CD4-positive, CD25-positive, alpha-beta regulatory T cell (primary cell): ENCODE results near the gene SMIM20. TPM values are rescaled to one million over a fixed set of nuclear protein-coding genes. Genes with fewer than 3 reads are reported as not detected.

Experiments used
- ATAC-seq, 2 donors: fragments of 150-1000 bp; cut with Tn5 transposase; one replicate each; pipeline ENCODE4 v1.10.0; 2021; ENCODE audit warnings: low read depth in 2 of 2, moderate number of reproducible peaks in 2 of 2, moderate library complexity in 1 of 2
- DNase-seq, 3 donors: peaks; one replicate each; pipeline versions ENCODE4 v3.0.0 to v3.0.0-alpha.2; 2012 to 2022; ENCODE audit warnings: mixed read lengths in 1 of 3
- H3K27ac ChIP-seq: one replicate; pipeline ENCODE4 v1.7.0; 2013; ENCODE audit warnings: mild to moderate bottlenecking, low read length; ENCODE audit not compliant: insufficient read depth, poor library complexity, severe bottlenecking
- H3K27me3 ChIP-seq: one replicate; pipeline ENCODE4 v1.7.0; 2013; ENCODE audit warnings: low read length; ENCODE audit not compliant: control insufficient read depth, insufficient read depth
- H3K36me3 ChIP-seq: one replicate; pipeline ENCODE4 v1.7.0; 2013; ENCODE audit warnings: mild to moderate bottlenecking, low read length, moderate library complexity; ENCODE audit not compliant: control insufficient read depth, insufficient read depth
- H3K4me1 ChIP-seq: 2 replicates; pipeline ENCODE4 v1.7.0; 2013; ENCODE audit warnings: mild to moderate bottlenecking, low read length; ENCODE audit not compliant: insufficient read depth, control insufficient read depth, poor library complexity, severe bottlenecking
- H3K4me3 ChIP-seq: one replicate; pipeline ENCODE4 v1.7.0; 2013; ENCODE audit warnings: low read depth, mild to moderate bottlenecking, low read length, moderate library complexity
- H3K9me3 ChIP-seq, 2 experiments: 1 replicate in 1 of 2; 2 replicates in 1 of 2; pipeline ENCODE4 v1.7.0; 2013; ENCODE audit warnings: low read length in 2 of 2, mild to moderate bottlenecking in 1 of 2, moderate library complexity in 1 of 2; ENCODE audit not compliant: control insufficient read depth in 2 of 2
- H3K27ac Mint-ChIP-seq, 3 donors: one replicate each; pipeline ENCODE4 v1.8.0; 2020 to 2022; ENCODE audit warnings: mild to moderate bottlenecking in 3 of 3, mixed read lengths in 3 of 3, moderate library complexity in 2 of 3
- H3K27me3 Mint-ChIP-seq: one replicate; pipeline ENCODE4 v1.8.0; 2022; ENCODE audit warnings: mild to moderate bottlenecking, mixed read lengths
- H3K36me3 Mint-ChIP-seq: one replicate; pipeline ENCODE4 v1.8.0; 2020; ENCODE audit warnings: mixed read lengths
- H3K4me1 Mint-ChIP-seq, 4 donors: one replicate each; pipeline ENCODE4 v1.8.0; 2020 to 2022; ENCODE audit warnings: mixed read lengths in 4 of 4, mild to moderate bottlenecking in 1 of 4
- H3K4me3 Mint-ChIP-seq, 4 donors: one replicate each; pipeline ENCODE4 v1.8.0; 2020 to 2022; ENCODE audit warnings: mild to moderate bottlenecking in 4 of 4, mixed read lengths in 4 of 4, moderate library complexity in 3 of 4
- H3K9me3 Mint-ChIP-seq, 7 donors: one replicate each; pipeline ENCODE4 v1.8.0; 2020 to 2022; ENCODE audit warnings: mixed read lengths in 7 of 7, mild to moderate bottlenecking in 3 of 7, moderate library complexity in 2 of 7
- polyA plus RNA-seq, 4 donors: library from polyadenylated mRNA; unstranded; fragments of 300-500 nt; fragmentation: Illumina TruSeq; gene quantifications; one replicate each; pipeline ENCODE4 v1.2.3, GENCODE V29; 2021
- total RNA-seq: library from RNA; stranded (reverse); gene quantifications from one replicate; pipeline ENCODE4 v1.2.3, GENCODE V29; 2022

SMIM20 gene
- total and polyA plus RNA-seq, 5 donors from 2014 or later: 7.4 to 80.5 (median 54.1) TPM

- H3K4me3 ChIP-seq: peak overlapping the region; percentile 86
- Mint-ChIP-seq H3K27ac (peak overlapping the region; percentile 95 to 100 (median 98)), H3K27me3 (no peaks in the 10 kb centered on the region), H3K36me3 (peaks cover 10% of the 10 kb centered on the region), H3K4me3 (peak overlapping the region; percentile 92 to 99 (median 95)), H3K4me1 (peaks cover 5 to 36% (median 21%) of the 10 kb centered on the region in 4 donors), H3K9me3 (peaks cover 0 to 5% (median 0%) of the 10 kb centered on the region in 7 donors)
- peak in 2 of 3 donors; percentile 36 to 77 for DNase-seq
- peak overlapping the region; percentile 94 for H3K27ac ChIP-seq
- H3K27me3 ChIP-seq: no peaks in the 10 kb centered on the region
- ATAC-seq: peak in 1 of 2 donors; percentile 2
- H3K4me1 ChIP-seq: peaks cover 16% of the 10 kb centered on the region
- H3K9me3 ChIP-seq: no peaks in the 10 kb centered on the region
- H3K36me3 ChIP-seq: peaks cover 2% of the 10 kb centered on the region
These were observed 767 bp upstream of the SMIM20 start for GRCh38 chr4:25913056-25913850.

DNA sequence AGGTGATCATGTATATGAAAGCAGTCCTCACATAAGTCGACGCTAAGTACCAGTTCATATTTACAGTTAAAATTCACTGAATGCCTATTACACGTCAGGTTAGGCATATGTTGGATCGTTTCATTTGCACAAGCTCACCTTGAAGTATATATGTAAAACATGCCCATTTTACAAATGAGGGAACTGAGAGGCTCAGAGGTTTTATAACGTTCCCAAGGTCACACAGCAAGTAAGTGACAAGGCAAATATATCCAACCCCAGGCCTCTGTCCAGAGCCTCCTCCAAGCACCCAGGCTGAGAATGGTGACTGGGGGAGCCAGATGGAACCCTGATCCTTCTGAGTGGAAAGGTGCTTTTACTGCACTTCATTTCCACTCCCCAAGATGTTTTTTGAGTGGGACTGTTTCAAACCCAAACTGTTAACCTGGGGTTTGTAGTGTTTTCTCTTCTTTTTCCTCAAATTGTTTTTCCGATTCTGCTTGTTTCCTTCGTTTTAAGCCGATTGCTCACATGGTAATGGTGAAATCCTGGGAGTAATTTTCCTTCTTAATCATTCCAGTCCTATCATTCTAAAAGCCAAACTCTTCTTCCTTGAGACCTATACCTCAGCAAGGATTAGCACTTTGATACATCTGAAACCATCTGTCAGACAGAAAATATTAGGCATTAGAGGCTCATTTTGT lies 791 bp downstream of the SMIM20 start:
- Histone ChIP-seq H3K27ac (peak overlapping the region; percentile 94), H3K27me3 (no peaks in the 10 kb centered on the region), H3K9me3 (no peaks in the 10 kb centered on the region), H3K36me3 (peaks cover 4% of the 10 kb centered on the region), H3K4me1 (peaks cover 16% of the 10 kb centered on the region), H3K4me3 (peak overlapping the region; percentile 83)
- Mint-ChIP-seq H3K27ac (peak overlapping the region; percentile 98 to 100 (median 98)), H3K4me1 (peaks cover 8 to 36% (median 22%) of the 10 kb centered on the region in 4 donors), H3K9me3 (peaks cover 0 to 1% (median 0%) of the 10 kb centered on the region in 7 donors), H3K36me3 (peaks cover 5% of the 10 kb centered on the region), H3K4me3 (peak overlapping the region; percentile 92 to 99 (median 95)), H3K27me3 (no peaks in the 10 kb centered on the region)
- DNase-seq (no peak), ATAC-seq (no peak)

GRCh38 chr4:25915353-25915705 lies 1.3 kb downstream of the SMIM20 start:
- Histone ChIP-seq H3K36me3 (peaks cover 4% of the 10 kb centered on the region), H3K27me3 (no peaks in the 10 kb centered on the region), H3K9me3 (no peaks in the 10 kb centered on the region), H3K4me3 (no peak overlapping the region), H3K4me1 (peaks cover 16% of the 10 kb centered on the region), H3K27ac (no peak overlapping the region)
- no peak for DNase-seq
- Mint-ChIP-seq H3K9me3 (peaks cover 0 to 1% (median 0%) of the 10 kb centered on the region in 7 donors), H3K27me3 (no peaks in the 10 kb centered on the region), H3K36me3 (peaks cover 7% of the 10 kb centered on the region), H3K4me3 (peak overlapping the region; percentile 79 to 95 (median 89)), H3K4me1 (peaks cover 11 to 36% (median 23%) of the 10 kb centered on the region in 4 donors), H3K27ac (peak overlapping the region; percentile 81 to 98 (median 84))
- ATAC-seq: no peak

- H3K27me3 ChIP-seq: no peaks in the 10 kb centered on the region
- peaks cover 16% of the 10 kb centered on the region for H3K4me1 ChIP-seq
- H3K9me3 Mint-ChIP-seq: peaks cover 0 to 1% (median 0%) of the 10 kb centered on the region in 7 donors
- no peaks in the 10 kb centered on the region for H3K27me3 Mint-ChIP-seq
- H3K4me3 ChIP-seq: no peak overlapping the region
- H3K36me3 Mint-ChIP-seq: peaks cover 18% of the 10 kb centered on the region
- H3K4me1 Mint-ChIP-seq: peaks cover 18 to 36% (median 26%) of the 10 kb centered on the region in 4 donors
- no peak overlapping the region for H3K27ac Mint-ChIP-seq
- DNase-seq: no peak
- H3K4me3 Mint-ChIP-seq: peak overlapping the region in 2 of 4 donors; percentile 62 to 81
- no peak for ATAC-seq
- peaks cover 6% of the 10 kb centered on the region for H3K36me3 ChIP-seq
- no peak overlapping the region for H3K27ac ChIP-seq
- no peaks in the 10 kb centered on the region for H3K9me3 ChIP-seq
These were observed 2.9 kb downstream of the SMIM20 start for GRCh38 chr4:25916870-25917269.

DNA sequence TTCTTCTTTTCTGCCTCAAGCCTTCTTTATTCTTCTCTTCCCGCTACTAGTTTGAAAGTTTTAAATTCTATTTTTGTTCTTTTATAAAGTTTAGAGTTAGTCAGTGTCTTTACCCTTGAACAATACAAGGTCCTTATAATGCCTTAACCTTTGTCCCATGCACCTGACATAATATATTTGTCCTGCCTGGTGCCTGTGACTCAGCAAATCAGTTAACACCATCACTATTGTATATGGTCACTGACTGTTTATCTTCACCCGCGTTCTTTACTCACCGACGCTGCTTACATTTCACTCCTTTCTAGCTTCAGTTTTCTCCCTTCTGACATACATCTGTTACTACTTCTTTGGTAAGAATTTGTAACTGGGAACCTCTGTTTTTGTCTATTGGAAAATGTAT lies 5.7 kb downstream of the SMIM20 start:
- peaks cover 15 to 21% (median 18%) of the 10 kb centered on the region in 4 donors for H3K4me1 Mint-ChIP-seq
- no peaks in the 10 kb centered on the region for H3K27me3 ChIP-seq
- peaks cover 1% of the 10 kb centered on the region for H3K4me1 ChIP-seq
- no peak for DNase-seq
- no peak overlapping the region for H3K27ac Mint-ChIP-seq
- ATAC-seq: no peak
- H3K27ac ChIP-seq: no peak overlapping the region
- H3K36me3 Mint-ChIP-seq: peaks cover 18% of the 10 kb centered on the region
- H3K27me3 Mint-ChIP-seq: no peaks in the 10 kb centered on the region
- H3K36me3 ChIP-seq: peaks cover 10% of the 10 kb centered on the region
- H3K4me3 Mint-ChIP-seq: peak overlapping the region in 1 of 4 donors; percentile 74
- no peak overlapping the region for H3K4me3 ChIP-seq
- H3K9me3 ChIP-seq: no peaks in the 10 kb centered on the region
- peaks cover 0 to 1% (median 0%) of the 10 kb centered on the region in 7 donors for H3K9me3 Mint-ChIP-seq

DNA sequence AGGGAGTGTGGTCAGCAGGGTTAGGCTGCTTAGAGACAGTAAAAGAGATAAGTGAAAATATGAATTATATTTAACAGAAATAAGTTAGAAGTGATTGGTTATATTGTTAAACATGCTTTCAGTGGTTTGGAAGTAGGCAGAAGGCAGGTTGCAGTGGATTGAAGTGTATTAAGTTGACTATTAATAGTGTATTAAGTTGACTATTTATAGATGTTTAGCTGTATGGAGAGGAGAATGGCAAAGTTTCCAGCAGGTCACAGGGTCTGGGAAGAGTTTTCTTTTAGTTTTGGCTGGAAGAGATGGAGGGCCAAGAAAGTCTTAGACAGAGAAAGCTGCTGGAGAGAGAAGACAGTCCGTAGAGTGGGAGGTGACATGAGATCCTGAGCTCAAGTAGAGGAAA lies 7.9 kb downstream of the SMIM20 start:
- H3K9me3 Mint-ChIP-seq: no peaks in the 10 kb centered on the region
- H3K27me3 ChIP-seq: no peaks in the 10 kb centered on the region
- H3K27ac Mint-ChIP-seq: peak overlapping the region in 1 of 3 donors; percentile 4

GRCh38 chr4:25922812-25923369 lies 8.9 kb downstream of the SMIM20 start:
- ATAC-seq (no peak), DNase-seq (no peak)
- Histone ChIP-seq H3K27me3 (no peaks in the 10 kb centered on the region), H3K36me3 (peaks cover 8% of the 10 kb centered on the region), H3K9me3 (no peaks in the 10 kb centered on the region), H3K4me3 (no peak overlapping the region), H3K27ac (no peak overlapping the region), H3K4me1 (no peaks in the 10 kb centered on the region)
- H3K27ac Mint-ChIP-seq: no peak overlapping the region
- H3K9me3 Mint-ChIP-seq: no peaks in the 10 kb centered on the region
- no peak overlapping the region for H3K4me3 Mint-ChIP-seq
- peaks cover 4 to 20% (median 12%) of the 10 kb centered on the region in 4 donors for H3K4me1 Mint-ChIP-seq
- peaks cover 18% of the 10 kb centered on the region for H3K36me3 Mint-ChIP-seq
- H3K27me3 Mint-ChIP-seq: no peaks in the 10 kb centered on the region

More for the DNA sequence above, 7.9 kb downstream of the SMIM20 start:
- ATAC-seq (no peak), DNase-seq (no peak)
- H3K4me1 ChIP-seq: no peaks in the 10 kb centered on the region
- H3K36me3 ChIP-seq: peaks cover 10% of the 10 kb centered on the region
- H3K4me1 Mint-ChIP-seq: peaks cover 5 to 20% (median 12%) of the 10 kb centered on the region in 4 donors
- H3K9me3 ChIP-seq: no peaks in the 10 kb centered on the region
- H3K27me3 Mint-ChIP-seq: no peaks in the 10 kb centered on the region
- no peak overlapping the region for H3K27ac ChIP-seq
- peaks cover 18% of the 10 kb centered on the region for H3K36me3 Mint-ChIP-seq
- H3K4me3 ChIP-seq: no peak overlapping the region
- H3K4me3 Mint-ChIP-seq: no peak overlapping the region
